ENCODE data around the gene PIP5K1B. TPM values are rescaled to one million over a fixed set of nuclear protein-coding genes. Genes with fewer than 3 reads are reported as not detected.

Gene PIP5K1B
- total and polyA plus RNA-seq, 12 donors, result 2.1 to 24.0 (median 9.7) TPM

- Histone ChIP-seq H3K4me1 (replicated peaks in 1 of 2) (peaks cover 0 to 7% of the 10 kb centered on the region in 2 donors), H3K9me3 (replicated peaks in 1 of 3) (no peaks in the 10 kb centered on the region), H3K27me3 (no peaks in the 10 kb centered on the region), H3K27ac (no peak overlapping the region), H3K4me3 (no peak overlapping the region), H3K36me3 (replicated peaks in 1 of 2) (no peaks in the 10 kb centered on the region)
- DNase-seq, result no peak
- no peak for TF ChIP-seq CTCF (IDR thresholded peaks at IDR 0.05)
- TF ChIP-seq POLR2A (IDR thresholded peaks at IDR 0.05), result no peak
- intact Hi-C loops (cut with DNase I), result no loop called here
- 86 to 95% (median 91%) methylated on average over 3 of the region's 3 CpGs for WGBS, 4 donors
Measured at GRCh38 chr9:68797116-68797515, 92.1 kb downstream of the PIP5K1B start.

GRCh38 chr9:68798423-68798822 lies 93.4 kb downstream of the PIP5K1B start:
- DNase-seq, result no peak
- no peak for TF ChIP-seq CTCF (IDR thresholded peaks at IDR 0.05)
- no peak for TF ChIP-seq POLR2A (IDR thresholded peaks at IDR 0.05)
- Histone ChIP-seq H3K36me3 (replicated peaks in 1 of 2) (no peaks in the 10 kb centered on the region), H3K27ac (no peak overlapping the region), H3K4me1 (replicated peaks in 1 of 2) (peaks cover 0 to 7% of the 10 kb centered on the region in 2 donors), H3K9me3 (replicated peaks in 1 of 3) (no peaks in the 10 kb centered on the region), H3K27me3 (no peaks in the 10 kb centered on the region), H3K4me3 (no peak overlapping the region)
- intact Hi-C loops (cut with DNase I), result no loop called here
- WGBS, 4 donors, result 63 to 81% (median 72%) methylated on average over 1 of the region's 1 CpG

GRCh38 chr9:68800836-68801235 lies 95.8 kb downstream of the PIP5K1B start:
- DNase-seq, result no peak
- Histone ChIP-seq H3K27me3 (no peaks in the 10 kb centered on the region), H3K27ac (no peak overlapping the region), H3K4me3 (no peak overlapping the region), H3K9me3 (replicated peaks in 1 of 3) (no peaks in the 10 kb centered on the region), H3K36me3 (replicated peaks in 1 of 2) (no peaks in the 10 kb centered on the region), H3K4me1 (replicated peaks in 1 of 2) (peaks cover 7 to 8% of the 10 kb centered on the region in 2 donors)
- WGBS, 4 donors, result 89 to 94% (median 91%) methylated on average over 2 of the region's 2 CpGs
- TF ChIP-seq POLR2A (IDR thresholded peaks at IDR 0.05) (no peak), CTCF (IDR thresholded peaks at IDR 0.05) (no peak)
- intact Hi-C loops (cut with DNase I), result no loop called here

GRCh38 chr9:68802525-68803015 lies 97.5 kb downstream of the PIP5K1B start:
- no peaks in the 10 kb centered on the region for H3K36me3 ChIP-seq (replicated peaks in 1 of 2)
- DNase-seq, result no peak
- H3K4me3 ChIP-seq, result no peak overlapping the region
- peaks cover 14 to 15% of the 10 kb centered on the region in 2 donors for H3K4me1 ChIP-seq (replicated peaks in 1 of 2)
- TF ChIP-seq CTCF (IDR thresholded peaks at IDR 0.05) (no peak), POLR2A (IDR thresholded peaks at IDR 0.05) (no peak)
- no peak overlapping the region for H3K27ac ChIP-seq
- H3K9me3 ChIP-seq (replicated peaks in 1 of 3), result no peaks in the 10 kb centered on the region
- no peaks in the 10 kb centered on the region for H3K27me3 ChIP-seq
- 80 to 86% (median 83%) methylated on average over 6 of the region's 6 CpGs for WGBS, 4 donors
- intact Hi-C loops (cut with DNase I), result no loop called here
